Body of pancreas (tissue), 4 donors: Measurements from ENCODE around the gene ASB2. TPM values are rescaled to one million over a fixed set of nuclear protein-coding genes. Genes with fewer than 3 reads are reported as not detected.
A peak's percentile ranks its signal among the peaks of the same experiment; 100 is the strongest.

Source experiments
- ATAC-seq: fragments of 150-250 bp; one replicate; pipeline ENCODE4 v1.9.1; 2016
- DNase-seq, 4 donors: peaks; one replicate each; pipeline ENCODE4 v3.0.0-alpha.2; 2019
- H3K27ac ChIP-seq, 4 donors: fragments of 200-600 bp; sonication (generic); 1 replicate in 3 of 4; 2 replicates in 1 of 4; pipeline versions ENCODE4 v1.5.1 to v1.6.1; 2016 to 2019; ENCODE audit warnings: mild to moderate bottlenecking in 1 of 4, mixed read lengths in 1 of 4, moderate library complexity in 1 of 4
- H3K27me3 ChIP-seq, 2 donors: fragments of 200-600 bp; sonication (generic); one replicate each; pipeline ENCODE4 v1.6.0; 2016; ENCODE audit warnings: mild to moderate bottlenecking in 1 of 2
- H3K36me3 ChIP-seq, 2 donors: fragments of 200-600 bp; sonication (generic); replicated peaks in 1 of 2; 2 replicates each; pipeline ENCODE4 v1.5.1; 2016; ENCODE audit warnings: low read depth in 2 of 2; ENCODE audit not compliant: insufficient read depth in 1 of 2
- H3K4me1 ChIP-seq: fragments of 200-600 bp; sonication (generic); one replicate; pipeline ENCODE4 v1.6.0; 2016
- H3K4me3 ChIP-seq, 2 donors: fragments of 200-600 bp; sonication (generic); 1 replicate in 1 of 2; 2 replicates in 1 of 2; pipeline ENCODE4 v1.5.1; 2016 to 2019
- H3K9me3 ChIP-seq, 3 donors: fragments of 200-600 bp; sonication (generic); 1 replicate in 2 of 3; 2 replicates in 1 of 3; pipeline ENCODE4 v1.5.1; 2016
- POLR2A ChIP-seq, 3 donors: fragments of 450-650 bp; IDR thresholded peaks; one replicate each; pipeline ENCODE4 v1.6.1; 2016; ENCODE audit warnings: antibody characterized with exemption in 3 of 3, mild to moderate bottlenecking in 2 of 3
- WGBS, 2 donors: methylation state at CpG; one replicate each; pipeline ENCODE4 v1.1.5; 2017; 5-methylcytosine and 5-hydroxymethylcytosine counted together
- intact Hi-C: fragments of 100-400 bp; cut with DNase I; formaldehyde crosslinking; loops from one replicate; pipeline ENCODE4 v1.15.1; 2023
- total RNA-seq, 2 donors: library from RNA; depleted of rRNA; stranded (reverse); fragments of >200 nt; gene quantifications; one replicate each; pipeline ENCODE4 v1.1.0, GENCODE V29; 2016
- TF ChIP-seq, protein P1 (sequence below), 7 experiments: fragments of 450-650 bp in 4 of 7; fragments of 200-600 bp in 3 of 7; sonication (generic) in 3 of 7; IDR thresholded peaks; one replicate each; pipeline ENCODE4 v1.5.1; 2016 to 2019; ENCODE audit warnings: antibody characterized with exemption in 7 of 7

ASB2 gene
- total RNA-seq, 2 donors from 2014 or later = 0.33 to 7.0 TPM

DNA sequence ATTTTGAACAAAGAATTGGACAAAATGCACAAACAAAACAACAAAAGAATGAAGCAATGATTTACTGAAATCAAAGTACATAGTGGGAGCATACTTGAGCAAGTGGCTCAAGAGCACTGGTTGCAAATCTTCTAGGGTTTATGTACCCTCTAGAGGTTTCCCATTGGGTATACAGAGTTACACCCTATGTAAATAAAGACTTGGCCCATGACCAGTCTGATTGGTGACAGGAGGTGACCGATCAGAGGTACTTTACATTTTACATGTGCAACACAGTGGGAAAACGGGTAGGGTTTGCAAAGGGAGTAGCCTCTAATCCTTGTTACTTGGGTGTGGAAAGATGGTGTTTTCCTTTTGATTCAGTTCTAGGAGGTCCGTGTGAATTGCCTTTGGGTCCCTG is 59.9 kb downstream of the ASB2 start:
- Histone ChIP-seq H3K4me1 (no peaks in the 10 kb centered on the region), H3K27ac (no peak overlapping the region), H3K4me3 (no peak overlapping the region), H3K36me3 (no peaks in the 10 kb centered on the region), H3K27me3 (no peaks in the 10 kb centered on the region), H3K9me3 (no peaks in the 10 kb centered on the region)
- no peak for DNase-seq
- TF ChIP-seq, protein P1, sequence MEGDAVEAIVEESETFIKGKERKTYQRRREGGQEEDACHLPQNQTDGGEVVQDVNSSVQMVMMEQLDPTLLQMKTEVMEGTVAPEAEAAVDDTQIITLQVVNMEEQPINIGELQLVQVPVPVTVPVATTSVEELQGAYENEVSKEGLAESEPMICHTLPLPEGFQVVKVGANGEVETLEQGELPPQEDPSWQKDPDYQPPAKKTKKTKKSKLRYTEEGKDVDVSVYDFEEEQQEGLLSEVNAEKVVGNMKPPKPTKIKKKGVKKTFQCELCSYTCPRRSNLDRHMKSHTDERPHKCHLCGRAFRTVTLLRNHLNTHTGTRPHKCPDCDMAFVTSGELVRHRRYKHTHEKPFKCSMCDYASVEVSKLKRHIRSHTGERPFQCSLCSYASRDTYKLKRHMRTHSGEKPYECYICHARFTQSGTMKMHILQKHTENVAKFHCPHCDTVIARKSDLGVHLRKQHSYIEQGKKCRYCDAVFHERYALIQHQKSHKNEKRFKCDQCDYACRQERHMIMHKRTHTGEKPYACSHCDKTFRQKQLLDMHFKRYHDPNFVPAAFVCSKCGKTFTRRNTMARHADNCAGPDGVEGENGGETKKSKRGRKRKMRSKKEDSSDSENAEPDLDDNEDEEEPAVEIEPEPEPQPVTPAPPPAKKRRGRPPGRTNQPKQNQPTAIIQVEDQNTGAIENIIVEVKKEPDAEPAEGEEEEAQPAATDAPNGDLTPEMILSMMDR (IDR thresholded peaks at IDR 0.05) = no peak
- no peak for TF ChIP-seq POLR2A (IDR thresholded peaks at IDR 0.05)
- intact Hi-C loops = no loop called here
- WGBS, 2 donors = 56 to 62% methylated on average over 3 of the region's 3 CpGs
- no peak for ATAC-seq

DNA sequence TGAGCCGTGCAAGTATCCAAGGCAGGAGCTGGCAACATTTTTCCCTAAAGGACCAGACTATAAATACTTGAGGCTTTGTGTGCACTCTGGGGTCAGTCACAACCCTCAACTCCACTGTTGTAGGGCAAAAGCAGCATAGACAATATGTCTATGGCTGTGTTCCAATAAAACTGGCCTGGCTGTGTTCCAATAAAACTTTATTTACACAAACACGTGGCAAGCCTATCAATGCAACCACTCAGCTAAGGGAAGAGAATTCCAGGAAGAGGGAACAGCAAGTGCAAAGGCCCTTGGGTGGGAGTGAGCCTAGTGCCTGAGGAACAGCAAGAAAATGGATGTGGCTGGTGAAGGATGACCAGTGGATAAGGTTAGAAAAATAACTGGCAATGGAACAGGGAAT is 60.6 kb downstream of the ASB2 start:
- H3K4me3 ChIP-seq = no peak overlapping the region
- no peaks in the 10 kb centered on the region for H3K27me3 ChIP-seq
- H3K9me3 ChIP-seq = no peaks in the 10 kb centered on the region
- DNase-seq = no peak
- WGBS, 2 donors = 25% methylated on average over 2 of the region's 2 CpGs
- intact Hi-C loops = no loop called here
- H3K4me1 ChIP-seq = no peaks in the 10 kb centered on the region
- H3K36me3 ChIP-seq = no peaks in the 10 kb centered on the region
- H3K27ac ChIP-seq = no peak overlapping the region
- ATAC-seq = no peak
- no peak for TF ChIP-seq POLR2A (IDR thresholded peaks at IDR 0.05)
- TF ChIP-seq, protein P1 (IDR thresholded peaks at IDR 0.05) = no peak

DNA sequence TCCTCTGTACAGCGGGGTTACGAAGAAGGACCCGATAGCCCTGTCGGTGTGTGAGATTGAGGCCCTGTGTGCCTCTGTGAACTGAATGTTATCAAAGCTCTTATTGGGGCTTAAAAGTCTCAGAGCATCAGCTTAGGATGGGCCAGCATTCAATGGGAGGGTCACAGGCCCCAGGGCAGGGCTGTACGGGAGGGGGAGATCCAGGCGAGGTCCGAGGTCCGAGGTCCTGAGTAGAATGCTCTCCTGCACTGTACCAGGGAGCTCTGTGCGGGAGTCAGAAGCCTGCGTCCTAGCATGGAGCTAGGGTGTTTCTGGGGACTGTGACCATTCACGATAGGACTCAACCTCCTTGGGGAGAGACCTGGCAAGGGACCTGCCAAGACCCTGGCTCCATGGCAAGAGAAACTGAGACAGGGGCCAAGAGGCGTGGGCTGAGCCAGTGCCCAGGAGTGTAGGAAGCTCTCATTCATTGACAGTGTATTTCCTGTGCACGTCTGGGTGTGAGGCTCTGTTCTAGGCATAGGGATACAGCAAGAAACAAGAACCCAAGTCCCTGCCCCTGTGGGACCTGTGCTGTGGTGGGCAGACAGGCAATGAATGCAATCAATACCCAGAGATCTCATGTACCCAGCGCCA is 61.2 kb downstream of the ASB2 start:
- Histone ChIP-seq H3K9me3 (no peaks in the 10 kb centered on the region), H3K4me3 (no peak overlapping the region), H3K4me1 (no peaks in the 10 kb centered on the region), H3K36me3 (no peaks in the 10 kb centered on the region), H3K27ac (no peak overlapping the region), H3K27me3 (no peaks in the 10 kb centered on the region)
- ATAC-seq = no peak
- DNase-seq = no peak
- intact Hi-C loops = no loop called here
- TF ChIP-seq, protein P1 (IDR thresholded peaks at IDR 0.05) = no peak
- TF ChIP-seq POLR2A (IDR thresholded peaks at IDR 0.05) = no peak
- 69% methylated on average over 8 to 14 of the region's 14 CpGs for WGBS, 2 donors

DNA sequence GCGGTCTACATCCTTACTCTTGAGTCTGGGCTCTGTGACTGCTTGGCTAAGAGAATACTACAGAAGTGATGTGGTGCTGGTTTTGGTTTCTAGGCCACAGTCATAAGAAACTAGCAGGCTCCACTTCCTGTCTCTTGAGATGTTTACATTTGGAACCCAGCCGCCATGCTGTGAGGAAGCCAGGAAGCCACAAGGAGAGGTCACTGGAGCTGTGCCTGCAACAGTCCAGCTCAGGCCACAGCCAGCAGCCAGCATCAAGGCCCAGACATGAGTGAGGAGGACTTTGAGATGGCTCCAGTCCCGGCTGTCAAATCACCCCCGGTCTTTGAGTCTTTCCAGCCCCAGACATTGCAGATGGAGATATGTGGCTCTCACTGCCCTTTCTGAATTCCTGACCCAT is 62.1 kb downstream of the ASB2 start:
- no peaks in the 10 kb centered on the region for H3K4me1 ChIP-seq
- TF ChIP-seq POLR2A (IDR thresholded peaks at IDR 0.05) = no peak
- TF ChIP-seq, protein P1 (IDR thresholded peaks at IDR 0.05) = no peak

DNA sequence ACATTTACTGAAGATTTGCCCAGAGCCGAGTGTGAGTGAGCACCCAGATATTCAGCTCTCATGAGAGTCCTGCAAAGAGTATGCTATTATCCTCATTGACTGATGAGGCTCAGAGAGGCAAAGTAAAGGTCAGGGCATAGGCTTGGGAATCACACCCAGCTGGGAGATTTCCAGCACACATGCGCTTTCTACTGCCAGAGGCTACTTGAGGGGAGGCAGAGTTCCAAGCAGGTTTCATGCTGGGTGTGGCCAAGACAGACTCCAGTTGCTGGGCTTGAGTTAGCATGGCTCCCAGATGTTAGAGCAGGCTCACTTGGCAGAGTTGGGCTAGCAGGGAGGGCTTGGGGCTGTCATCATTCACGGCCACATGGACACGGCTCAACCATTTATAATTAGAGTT is 63.6 kb downstream of the ASB2 start:
- ATAC-seq (no peak), DNase-seq (no peak)
- intact Hi-C loops = no loop called here
- TF ChIP-seq POLR2A (IDR thresholded peaks at IDR 0.05) = no peak
- TF ChIP-seq, protein P1 (IDR thresholded peaks at IDR 0.05) = no peak
- Histone ChIP-seq H3K36me3 (no peaks in the 10 kb centered on the region), H3K4me3 (no peak overlapping the region), H3K27ac (no peak overlapping the region), H3K4me1 (no peaks in the 10 kb centered on the region), H3K27me3 (no peaks in the 10 kb centered on the region), H3K9me3 (no peaks in the 10 kb centered on the region)
- WGBS, 2 donors = 68 to 87% methylated on average over 4 of the region's 4 CpGs

More for the DNA sequence above, 62.1 kb downstream of the ASB2 start:
- Histone ChIP-seq H3K27me3 (no peaks in the 10 kb centered on the region), H3K36me3 (no peaks in the 10 kb centered on the region), H3K27ac (no peak overlapping the region), H3K4me3 (no peak overlapping the region), H3K9me3 (no peaks in the 10 kb centered on the region)
- intact Hi-C loops = no loop called here
- WGBS, 2 donors = 76 to 100% methylated on average over 2 to 4 of the region's 4 CpGs
- ATAC-seq = no peak
- DNase-seq = peak in 2 of 4 donors; percentile 20 to 34
